K562 (cell line): ENCODE data around the gene CABP4. TPM values are rescaled to one million over a fixed set of nuclear protein-coding genes. Genes with fewer than 3 reads are reported as not detected.

ENCODE experiments used
- CBFA2T2 ChIP-seq: fragments of 450-650 bp; conservative IDR thresholded peaks from 2 replicates; pipeline ENCODE4 v1.6.1; 2017; ENCODE audit warnings: mild to moderate bottlenecking
- CGGBP1 ChIP-seq: fragments of 250-450 bp; sonication (Bioruptor Pico); IDR thresholded peaks from 2 replicates; pipeline ENCODE4 v1.9.0; 2021; ENCODE audit warnings: mild to moderate bottlenecking
- COPS2 ChIP-seq: fragments of 450-650 bp; conservative IDR thresholded peaks from 2 replicates; pipeline ENCODE4 v1.6.1; 2016; ENCODE audit warnings: mild to moderate bottlenecking, moderate library complexity
- EGR1 ChIP-seq: fragments of 450-650 bp; conservative IDR thresholded peaks from 2 replicates; pipeline ENCODE4 v1.6.1; 2017; ENCODE audit warnings: mild to moderate bottlenecking
- ESRRB ChIP-seq: fragments of 250-450 bp; sonication (Bioruptor Pico); IDR thresholded peaks from 2 replicates; pipeline ENCODE4 v1.5.0; 2020; ENCODE audit warnings: mild to moderate bottlenecking, moderate library complexity, borderline replicate concordance
- FOSL1 ChIP-seq: fragments of 200-800 bp; sonication (Bioruptor generic); conservative IDR thresholded peaks from 2 replicates; pipeline ENCODE4 v1.6.1; 2016; ENCODE audit warnings: missing genetic modification characterization, missing compliant biosample characterization
- NFRKB ChIP-seq: fragments of 450-650 bp; IDR thresholded peaks from 2 replicates; pipeline ENCODE4 v1.6.1; 2016; ENCODE audit warnings: low read depth
- NR3C1 ChIP-seq: sonication (generic); formaldehyde crosslinking; IDR thresholded peaks from 2 replicates; pipeline ENCODE4 v1.8.1; 2022; ENCODE audit warnings: missing genetic modification reagents
- SMC3 ChIP-seq: conservative IDR thresholded peaks from 2 replicates; pipeline ENCODE4 v1.6.1; 2011; ENCODE audit warnings: low read depth, low read length, improper control_type of control experiment; ENCODE audit not compliant: insufficient read depth
- TSHZ1 ChIP-seq: fragments of 250-450 bp; sonication (Bioruptor Pico); IDR thresholded peaks from 2 replicates; pipeline ENCODE4 v1.4.0; 2020; ENCODE audit warnings: mild to moderate bottlenecking, moderate library complexity
- ZBTB8A ChIP-seq: fragments of 450-650 bp; IDR thresholded peaks from 2 replicates; pipeline ENCODE4 v1.6.1; 2018; ENCODE audit warnings: mild to moderate bottlenecking, moderate library complexity; ENCODE audit not compliant: partially characterized antibody
- ZNF12 ChIP-seq: sonication (generic); formaldehyde crosslinking; IDR thresholded peaks from 2 replicates; pipeline ENCODE4 v1.4.0; 2020; ENCODE audit warnings: mild to moderate bottlenecking, missing genetic modification reagents
- ZNF140 ChIP-seq: fragments of 250-450 bp; sonication (Bioruptor Pico); IDR thresholded peaks from 2 replicates; pipeline ENCODE4 v1.8.0; 2021; ENCODE audit warnings: moderate library complexity, mild to moderate bottlenecking, inconsistent platforms
- ZNF23 ChIP-seq: fragments of 250-450 bp; sonication (Bioruptor Pico); IDR thresholded peaks from 2 replicates; pipeline ENCODE4 v1.4.0; 2020; ENCODE audit warnings: mild to moderate bottlenecking
- ZNF41 ChIP-seq: fragments of 250-450 bp; sonication (Bioruptor Pico); conservative IDR thresholded peaks from 2 replicates; pipeline ENCODE4 v1.4.0; 2020; ENCODE audit warnings: mild to moderate bottlenecking
- ZNF586 ChIP-seq: fragments of 450-650 bp; formaldehyde crosslinking; conservative IDR thresholded peaks from 2 replicates; pipeline ENCODE4 v1.4.0; 2020; ENCODE audit warnings: mild to moderate bottlenecking, moderate library complexity
- ZNF589 ChIP-seq: fragments of 200-800 bp; sonication (Bioruptor generic); IDR thresholded peaks from 2 replicates; pipeline ENCODE4 v1.6.1; 2016; ENCODE audit warnings: low read depth, missing genetic modification characterization, missing compliant biosample characterization
- polyA plus RNA-seq, 8 experiments: library from polyadenylated mRNA; depleted of rRNA in 4 of 8; stranded (reverse) in 5 of 8; unstranded in 3 of 8; fragments of >200 nt; fragmentation: Nextera tagmentation in 2 of 8; fragmentation: Illumina TruSeq in 1 of 8; extraction: Ambion mirVana in 2 of 8; extraction: Trizol in 1 of 8; gene quantifications; 2 replicates each; pipeline versions ENCODE4 v1.2.1 to v1.2.3, GENCODE V29; 2011 to 2014; ENCODE audit warnings: inconsistent platforms in 1 of 8, missing spikeins in 1 of 8
- total RNA-seq, 7 experiments: library from RNA; depleted of rRNA in 6 of 7; stranded (reverse); fragments of >200 nt in 6 of 7; fragmentation: Illumina TruSeq in 2 of 7; extraction: Trizol in 2 of 7; gene quantifications; 2 replicates each; pipeline versions ENCODE4 v1.2.1 to v1.2.3, GENCODE V29; 2011 to 2021; ENCODE audit warnings: low replicate concordance in 1 of 7
- TF ChIP-seq, protein P1 (sequence below): sonication (generic); formaldehyde crosslinking; IDR thresholded peaks from 2 replicates; pipeline ENCODE4 v1.8.1; 2023; ENCODE audit warnings: mild to moderate bottlenecking, missing genetic modification reagents
- TF ChIP-seq, protein P2 (sequence below): fragments of 450-650 bp; IDR thresholded peaks from 2 replicates; pipeline ENCODE4 v1.7.0; 2016; ENCODE audit warnings: borderline replicate concordance
- TF ChIP-seq, protein P3 (sequence below): fragments of 250-450 bp; sonication (Bioruptor Pico); IDR thresholded peaks from 2 replicates; pipeline ENCODE4 v1.5.1; 2021; ENCODE audit warnings: mild to moderate bottlenecking

Gene CABP4
- total and polyA plus RNA-seq, 9 of the 15 experiments (the other 6 are each of a cell fraction or from before 2014, with no cell fraction given) = 0.11 TPM; not detected in 8

- TF ChIP-seq COPS2 (no peak), FOSL1 (tag) (peak; percentile 97), CBFA2T2 (no peak), NFRKB (peak; percentile 76; the same call in 1 of the 2 replicates), ZNF140 (CRISPR knock-in tag) (no peak), ZNF589 (no peak), ZNF23 (CRISPR knock-in tag) (no peak), ESRRB (CRISPR knock-in tag) (no peak), EGR1 (no peak), ZNF12 (CRISPR knock-in tag) (no peak), ZNF41 (no peak), SMC3 (no peak), ZNF586 (CRISPR knock-in tag) (no peak), NR3C1 (no peak), ZBTB8A (no peak), CGGBP1 (CRISPR knock-in tag) (no peak), TSHZ1 (no peak)
- TF ChIP-seq, protein P1, sequence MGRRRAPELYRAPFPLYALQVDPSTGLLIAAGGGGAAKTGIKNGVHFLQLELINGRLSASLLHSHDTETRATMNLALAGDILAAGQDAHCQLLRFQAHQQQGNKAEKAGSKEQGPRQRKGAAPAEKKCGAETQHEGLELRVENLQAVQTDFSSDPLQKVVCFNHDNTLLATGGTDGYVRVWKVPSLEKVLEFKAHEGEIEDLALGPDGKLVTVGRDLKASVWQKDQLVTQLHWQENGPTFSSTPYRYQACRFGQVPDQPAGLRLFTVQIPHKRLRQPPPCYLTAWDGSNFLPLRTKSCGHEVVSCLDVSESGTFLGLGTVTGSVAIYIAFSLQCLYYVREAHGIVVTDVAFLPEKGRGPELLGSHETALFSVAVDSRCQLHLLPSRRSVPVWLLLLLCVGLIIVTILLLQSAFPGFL (CRISPR knock-in tag) = no peak
- TF ChIP-seq, protein P2, sequence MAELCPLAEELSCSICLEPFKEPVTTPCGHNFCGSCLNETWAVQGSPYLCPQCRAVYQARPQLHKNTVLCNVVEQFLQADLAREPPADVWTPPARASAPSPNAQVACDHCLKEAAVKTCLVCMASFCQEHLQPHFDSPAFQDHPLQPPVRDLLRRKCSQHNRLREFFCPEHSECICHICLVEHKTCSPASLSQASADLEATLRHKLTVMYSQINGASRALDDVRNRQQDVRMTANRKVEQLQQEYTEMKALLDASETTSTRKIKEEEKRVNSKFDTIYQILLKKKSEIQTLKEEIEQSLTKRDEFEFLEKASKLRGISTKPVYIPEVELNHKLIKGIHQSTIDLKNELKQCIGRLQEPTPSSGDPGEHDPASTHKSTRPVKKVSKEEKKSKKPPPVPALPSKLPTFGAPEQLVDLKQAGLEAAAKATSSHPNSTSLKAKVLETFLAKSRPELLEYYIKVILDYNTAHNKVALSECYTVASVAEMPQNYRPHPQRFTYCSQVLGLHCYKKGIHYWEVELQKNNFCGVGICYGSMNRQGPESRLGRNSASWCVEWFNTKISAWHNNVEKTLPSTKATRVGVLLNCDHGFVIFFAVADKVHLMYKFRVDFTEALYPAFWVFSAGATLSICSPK = no peak
- TF ChIP-seq, protein P3, sequence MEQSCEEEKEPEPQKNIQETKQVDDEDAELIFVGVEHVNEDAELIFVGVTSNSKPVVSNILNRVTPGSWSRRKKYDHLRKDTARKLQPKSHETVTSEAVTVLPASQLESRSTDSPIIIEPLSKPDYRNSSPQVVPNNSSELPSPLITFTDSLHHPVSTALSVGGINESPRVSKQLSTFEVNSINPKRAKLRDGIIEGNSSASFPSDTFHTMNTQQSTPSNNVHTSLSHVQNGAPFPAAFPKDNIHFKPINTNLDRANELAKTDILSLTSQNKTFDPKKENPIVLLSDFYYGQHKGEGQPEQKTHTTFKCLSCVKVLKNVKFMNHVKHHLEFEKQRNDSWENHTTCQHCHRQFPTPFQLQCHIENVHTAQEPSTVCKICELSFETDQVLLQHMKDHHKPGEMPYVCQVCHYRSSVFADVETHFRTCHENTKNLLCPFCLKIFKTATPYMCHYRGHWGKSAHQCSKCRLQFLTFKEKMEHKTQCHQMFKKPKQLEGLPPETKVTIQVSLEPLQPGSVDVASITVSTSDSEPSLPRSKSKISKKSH (CRISPR knock-in tag) = no peak
Observed at GRCh38 chr11:67463680-67464410, 8.7 kb downstream of the CABP4 start (continued).
